Glomerular endothelial cell (primary cell): ENCODE measurements around the gene SHOC2. TPM values are rescaled to one million over a fixed set of nuclear protein-coding genes. Genes with fewer than 3 reads are reported as not detected.

ENCODE experiments used
- DNase-seq: peaks from one replicate; pipeline ENCODE4 v3.0.0-alpha.2; 2011; ENCODE audit warnings: low read depth, low spot score; ENCODE audit errors: extremely low read depth
- total RNA-seq: library from RNA; depleted of rRNA; stranded (reverse); fragments of >200 nt; gene quantifications from 2 replicates; pipeline ENCODE4 v1.2.3, GENCODE V29; 2015

Gene SHOC2
- total RNA-seq, 1 donor from 2014 or later: 38.4 TPM

DNA sequence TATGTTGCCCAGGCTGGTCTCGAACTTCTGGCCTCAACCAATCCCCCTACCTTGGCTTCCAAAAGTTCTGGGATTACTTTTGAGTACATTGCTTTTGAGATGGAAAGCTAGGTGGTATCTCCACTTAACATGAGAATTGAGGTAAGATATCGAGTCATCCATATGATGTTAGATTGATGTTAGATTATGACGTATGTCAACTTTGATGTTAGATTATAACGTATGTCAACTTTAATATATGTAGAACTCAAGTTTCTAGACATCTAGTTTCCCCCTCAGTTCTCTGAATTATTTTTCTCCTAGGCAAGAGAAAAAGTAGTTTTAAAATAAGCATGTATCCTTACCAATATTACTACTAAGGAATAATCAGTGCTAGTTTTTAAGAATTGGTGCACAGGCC lies 20.0 kb downstream of the SHOC2 start:
- no peak for DNase-seq

DNA sequence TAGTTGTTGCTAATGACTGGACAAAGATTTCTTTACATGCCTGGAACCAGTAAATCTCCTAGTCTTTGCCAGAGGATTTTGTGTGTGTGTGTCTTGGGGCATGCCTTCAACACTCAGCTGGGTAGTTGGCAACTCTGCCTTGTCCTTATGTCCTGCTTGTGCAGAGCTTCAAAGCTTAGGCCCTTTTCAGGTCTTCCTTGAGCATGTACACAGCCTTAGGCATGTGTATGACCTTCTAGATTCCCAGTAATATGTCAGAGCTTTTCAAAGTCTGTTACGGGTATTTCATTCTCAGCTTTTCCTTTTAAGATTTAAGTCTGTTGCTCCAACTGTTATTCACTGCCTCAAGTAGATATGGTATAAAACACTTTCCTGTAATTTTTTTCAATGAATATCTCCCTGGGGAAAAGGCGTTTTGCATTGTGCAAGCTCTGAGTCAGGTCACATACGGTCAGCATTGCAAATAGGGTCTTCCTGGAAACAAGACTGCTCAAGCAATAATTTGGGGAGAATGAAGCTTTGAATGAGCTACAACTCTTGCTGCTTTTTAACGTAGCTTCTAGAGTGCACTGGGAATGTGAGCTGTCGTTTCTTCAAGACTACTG lies 25.5 kb downstream of the SHOC2 start:
- DNase-seq: no peak

DNA sequence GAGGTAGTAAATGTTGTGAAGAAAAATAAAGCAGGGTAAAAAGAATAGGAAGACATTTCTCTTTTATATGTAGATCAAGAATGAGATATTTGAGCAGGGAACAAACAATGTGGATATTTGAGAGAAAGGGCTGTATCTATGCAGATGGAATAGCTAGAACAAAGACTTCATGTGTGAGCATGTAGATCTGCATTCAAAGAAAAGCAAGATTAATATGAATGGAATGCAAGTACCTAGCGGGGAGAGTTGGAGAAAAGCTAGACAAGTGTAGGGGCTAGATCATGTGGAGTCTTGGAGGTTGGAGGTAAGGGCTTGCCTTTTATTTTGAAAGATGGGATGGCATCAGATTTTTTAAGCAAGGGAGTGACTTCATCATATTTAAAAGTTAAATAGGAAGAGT lies 27.1 kb downstream of the SHOC2 start:
- no peak for DNase-seq

DNA sequence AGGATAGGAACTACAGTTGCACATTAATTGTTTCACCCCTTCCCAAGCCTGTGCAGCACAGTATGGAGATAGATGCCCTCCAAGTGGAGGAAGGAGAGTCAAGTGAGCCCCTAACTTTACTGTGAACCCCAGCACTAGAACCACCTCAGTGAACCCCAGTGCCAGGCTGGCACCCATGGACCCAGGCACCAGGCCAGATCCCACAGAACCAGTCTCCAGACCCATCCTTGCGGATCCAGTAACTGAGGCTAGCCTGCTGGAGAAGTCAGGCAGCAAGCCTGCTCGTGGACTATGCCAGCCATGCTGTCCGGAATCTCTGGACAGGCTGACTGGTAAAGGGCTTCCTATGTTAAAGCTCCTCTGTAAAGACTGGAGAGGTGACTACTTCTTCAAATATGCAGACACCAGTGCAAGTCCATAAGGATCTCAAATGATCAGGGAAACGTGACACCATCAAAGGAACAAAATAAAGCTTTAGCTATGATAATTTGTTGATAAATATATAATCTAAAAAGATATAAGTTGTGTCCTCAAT lies 27.7 kb downstream of the SHOC2 start:
- no peak for DNase-seq

DNA sequence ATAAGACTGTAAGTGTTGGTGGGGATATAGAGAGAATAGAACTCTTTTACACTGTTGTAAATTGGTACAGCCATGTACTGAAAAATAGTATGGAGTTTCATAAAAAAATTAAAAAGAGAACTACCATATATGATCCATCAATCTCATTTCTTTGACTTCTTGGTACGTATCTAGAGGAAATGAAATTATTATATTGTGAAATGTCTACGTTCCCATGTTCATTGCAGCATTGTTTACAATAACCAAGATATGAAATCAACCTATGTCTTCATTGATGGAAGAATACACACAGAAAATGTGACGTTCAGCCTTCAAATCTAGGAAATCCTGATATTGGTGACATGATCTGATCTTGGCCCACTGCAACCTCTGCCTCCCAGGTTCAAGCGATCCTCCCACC lies 32.0 kb downstream of the SHOC2 start:
- DNase-seq: no peak

DNA sequence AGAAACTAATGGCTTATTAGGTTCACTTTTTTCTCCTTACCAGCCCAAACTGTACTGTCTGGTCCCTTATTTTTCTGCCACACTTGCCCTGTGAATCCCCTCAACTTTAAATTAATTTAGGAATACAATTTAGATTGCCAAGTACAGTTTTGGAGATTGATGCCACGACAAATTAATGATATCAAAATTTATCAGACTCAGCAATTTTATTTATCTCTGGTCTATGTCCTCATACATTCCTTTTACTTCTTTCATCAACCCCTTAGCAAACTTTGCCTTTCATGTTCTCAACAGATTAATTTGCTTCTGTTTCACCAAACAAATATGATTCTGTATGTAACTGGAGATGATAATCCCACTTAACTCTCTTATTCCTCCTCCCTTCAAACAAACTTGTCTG lies 38.2 kb downstream of the SHOC2 start:
- DNase-seq: no peak

DNA sequence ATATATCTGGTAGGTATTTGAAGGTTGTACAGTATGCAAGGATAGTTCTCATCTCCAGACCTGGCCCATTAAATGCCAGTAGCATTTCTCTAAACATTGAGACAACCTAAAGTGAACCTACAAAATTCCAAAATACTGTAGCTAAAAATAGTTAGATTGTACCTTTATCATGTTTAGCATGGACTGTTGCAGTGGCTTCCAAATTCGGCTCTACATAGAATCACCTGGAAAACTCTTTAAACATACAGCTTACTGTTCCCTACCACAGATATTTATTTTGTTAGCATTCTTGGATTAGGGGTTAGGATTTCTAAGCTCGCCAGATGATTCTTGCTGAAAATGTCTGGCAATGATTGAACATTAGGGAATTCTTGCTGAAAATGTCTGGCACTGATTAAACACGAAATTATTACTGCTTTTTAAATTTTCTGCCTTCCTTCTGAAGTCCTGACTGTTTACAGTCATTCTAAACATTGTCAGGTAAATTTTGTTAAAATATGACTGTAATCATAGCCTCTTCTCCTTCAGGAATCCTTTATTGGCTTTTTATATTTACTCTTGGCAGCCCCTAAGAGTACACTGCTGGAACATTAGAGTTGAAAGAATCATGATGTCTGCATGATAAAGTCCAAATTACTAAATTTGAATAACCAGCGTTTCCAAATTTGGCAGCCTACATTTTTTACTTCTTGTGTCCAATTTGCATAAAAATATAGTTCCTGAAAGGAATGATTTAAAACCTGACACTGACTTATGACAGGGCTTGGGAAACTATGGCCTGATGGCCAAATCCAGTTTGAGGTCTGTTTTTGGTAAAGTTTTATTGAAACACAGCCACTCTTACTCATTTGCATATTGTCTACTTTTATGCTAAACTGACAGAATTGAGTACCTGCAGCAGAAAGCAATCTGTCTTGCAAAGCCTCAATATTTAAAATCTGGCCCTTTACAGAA lies 40.3 kb downstream of the SHOC2 start:
- DNase-seq: no peak

DNA sequence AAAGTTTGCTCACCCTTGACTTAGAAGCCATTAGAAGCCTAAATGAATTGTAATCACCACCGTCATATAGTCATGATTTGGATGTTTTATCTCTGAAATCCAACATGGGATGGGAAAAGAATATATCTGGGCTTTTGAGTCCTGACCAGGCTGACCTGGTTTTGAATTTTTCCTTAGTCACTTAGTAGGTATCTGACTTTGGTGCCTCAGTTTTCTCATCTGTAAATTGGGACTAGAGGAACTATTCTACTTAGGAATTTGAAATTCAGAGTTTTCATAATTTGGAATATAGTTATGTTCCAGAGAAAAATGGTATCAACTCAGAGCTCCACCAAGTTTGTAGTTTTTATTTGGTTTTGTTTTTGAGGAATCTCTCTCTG lies 40.9 kb downstream of the SHOC2 start:
- DNase-seq: no peak

DNA sequence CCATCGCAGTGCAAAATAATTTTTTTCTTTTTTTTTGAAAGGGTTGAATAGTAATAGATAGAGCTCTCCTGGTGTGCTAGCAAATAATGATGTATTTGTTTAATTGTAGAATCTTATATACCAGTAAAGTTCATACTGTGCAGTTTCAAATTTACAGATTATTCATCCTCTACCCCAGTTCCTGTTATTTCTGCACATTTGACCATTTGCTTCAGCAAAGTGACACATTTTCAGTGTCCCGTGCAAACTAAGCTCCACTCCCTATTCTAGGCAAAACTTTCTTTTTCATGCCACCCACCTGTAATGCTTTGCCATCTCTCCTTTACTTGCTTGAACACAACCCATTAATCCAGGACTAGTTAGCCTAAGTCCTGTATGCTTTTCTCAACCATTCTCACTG lies 43.0 kb downstream of the SHOC2 start:
- no peak for DNase-seq

DNA sequence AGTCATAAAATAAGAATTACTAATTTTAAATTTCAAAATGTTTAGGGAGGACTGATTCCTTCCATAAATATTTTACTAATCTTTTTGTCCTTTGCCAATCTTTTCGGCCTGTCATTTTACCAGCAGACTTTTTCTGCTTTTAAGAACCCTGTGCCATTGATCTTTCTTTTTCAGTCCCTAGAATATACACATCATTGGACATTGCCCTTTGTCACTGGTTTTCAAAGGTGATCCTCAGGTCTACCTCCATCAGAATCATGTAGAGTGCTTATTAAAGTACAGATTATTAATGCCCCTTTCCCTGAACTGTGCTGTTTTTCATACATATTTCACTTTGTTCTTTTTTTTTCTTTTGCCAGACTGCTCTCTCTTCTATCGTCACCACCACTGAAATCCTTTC lies 43.8 kb downstream of the SHOC2 start:
- no peak for DNase-seq

DNA sequence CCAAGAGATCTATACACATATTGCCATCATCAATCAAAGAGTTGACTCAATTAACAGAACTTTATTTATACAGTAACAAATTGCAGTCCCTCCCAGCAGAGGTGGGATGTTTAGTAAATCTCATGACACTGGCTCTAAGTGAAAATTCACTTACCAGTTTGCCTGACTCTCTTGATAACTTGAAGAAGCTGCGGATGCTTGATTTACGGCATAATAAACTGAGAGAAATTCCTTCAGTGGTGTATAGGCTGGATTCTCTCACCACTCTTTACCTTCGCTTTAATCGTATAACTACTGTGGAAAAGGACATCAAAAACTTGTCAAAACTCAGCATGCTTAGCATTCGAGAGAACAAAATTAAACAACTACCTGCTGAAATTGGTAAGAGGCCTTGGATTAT lies 45.3 kb downstream of the SHOC2 start:
- DNase-seq: no peak

DNA sequence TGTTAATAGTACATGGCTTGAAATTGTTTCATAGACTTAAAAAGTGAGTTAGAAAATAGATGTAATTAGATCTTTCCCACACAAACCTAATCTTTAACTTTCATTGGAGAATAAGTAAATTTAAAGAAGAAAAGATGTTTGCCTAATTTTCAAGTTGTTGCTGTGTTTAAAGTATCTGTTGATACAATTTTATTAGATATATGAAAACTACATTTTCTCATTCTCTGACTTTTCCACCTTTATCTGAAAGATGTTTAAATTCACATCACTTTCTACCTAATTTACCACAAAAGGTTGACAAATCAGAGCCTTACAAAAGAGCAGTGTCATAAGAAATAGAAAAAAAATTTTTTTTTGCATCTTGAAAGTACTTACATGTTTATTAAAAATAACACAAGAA lies 45.8 kb downstream of the SHOC2 start:
- no peak for DNase-seq

DNA sequence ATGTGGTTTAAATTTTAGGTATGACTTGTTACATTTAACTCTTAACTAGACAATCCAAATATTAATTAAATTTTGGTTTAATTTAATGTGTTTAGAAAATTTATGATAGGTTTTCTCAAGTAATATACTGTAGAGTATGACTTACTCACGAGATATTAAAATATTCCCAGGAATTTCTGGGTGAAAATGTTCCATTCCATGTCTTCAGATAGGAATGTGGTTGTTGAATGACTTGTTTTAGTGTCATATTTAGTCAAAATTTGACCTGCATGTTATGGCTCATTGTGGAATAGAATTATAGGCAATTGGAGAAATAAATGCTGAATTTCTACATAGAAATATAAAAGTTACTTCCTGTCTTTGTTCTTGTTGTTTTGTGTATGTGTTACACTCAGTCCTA lies 46.7 kb downstream of the SHOC2 start:
- DNase-seq: no peak

DNA sequence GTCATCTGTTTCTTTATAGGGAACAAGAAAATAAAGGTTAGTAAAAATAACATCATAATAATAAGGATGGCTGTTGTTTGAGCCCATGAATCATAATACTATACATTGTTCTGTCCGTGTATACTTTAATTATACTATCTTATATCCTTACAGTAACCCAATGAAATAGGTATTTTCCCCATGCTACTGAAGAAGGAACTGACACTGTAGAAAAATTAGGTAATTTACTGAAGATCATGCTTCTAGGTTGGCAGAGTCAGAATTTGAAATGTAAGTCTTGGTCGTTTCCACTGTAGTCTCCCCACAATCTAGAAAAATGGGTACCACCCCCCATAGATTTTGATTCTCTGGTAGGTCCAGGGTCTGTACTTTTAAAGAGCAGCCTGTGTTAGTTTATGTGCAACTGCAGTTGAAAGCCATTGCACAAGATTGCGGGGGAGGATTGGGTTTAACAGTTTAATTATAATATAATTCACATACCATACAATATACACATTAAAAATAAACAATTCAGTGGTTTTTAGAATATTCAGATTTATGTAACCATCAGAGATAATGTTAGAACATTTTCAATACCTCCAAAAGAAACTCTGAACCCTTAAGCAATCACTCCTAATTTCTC lies 47.7 kb downstream of the SHOC2 start:
- DNase-seq: no peak

DNA sequence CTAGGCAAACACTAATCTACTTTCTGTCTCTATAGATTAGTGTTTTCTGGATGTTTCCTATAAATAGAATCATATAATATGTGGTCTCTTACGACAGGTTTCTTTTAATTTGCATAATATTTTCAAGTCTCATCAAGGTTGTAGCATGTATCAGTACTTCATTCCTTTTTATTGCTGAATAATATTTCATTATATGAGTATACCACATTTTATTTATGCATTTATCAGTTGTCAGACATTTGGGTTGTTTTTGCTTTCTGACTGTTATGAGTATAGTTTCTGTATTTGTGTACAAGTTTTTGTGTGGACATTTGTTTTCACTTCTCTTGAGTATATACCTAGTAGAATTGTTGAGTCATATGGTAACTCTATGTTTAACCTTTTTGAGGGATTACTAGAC lies 48.2 kb downstream of the SHOC2 start:
- no peak for DNase-seq

DNA sequence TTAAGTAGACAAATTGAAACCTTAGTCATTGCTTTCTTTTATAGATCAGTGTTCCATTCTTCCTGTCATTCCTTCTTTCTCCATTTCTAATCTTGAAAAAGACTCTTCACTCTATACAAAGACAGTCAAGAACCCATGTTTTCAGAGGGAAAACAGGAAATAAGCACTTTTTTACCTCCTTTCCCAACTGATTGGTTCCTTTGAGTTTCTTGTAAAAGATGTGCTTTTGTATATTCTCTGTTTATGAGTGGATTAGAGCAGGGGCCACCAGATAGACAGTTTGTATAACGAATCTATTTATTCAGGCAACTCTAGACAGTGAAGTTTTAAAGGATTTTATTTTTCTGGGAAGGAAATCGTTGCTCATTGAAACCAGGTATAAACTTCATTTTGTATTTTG lies 49.8 kb downstream of the SHOC2 start:
- no peak for DNase-seq

DNA sequence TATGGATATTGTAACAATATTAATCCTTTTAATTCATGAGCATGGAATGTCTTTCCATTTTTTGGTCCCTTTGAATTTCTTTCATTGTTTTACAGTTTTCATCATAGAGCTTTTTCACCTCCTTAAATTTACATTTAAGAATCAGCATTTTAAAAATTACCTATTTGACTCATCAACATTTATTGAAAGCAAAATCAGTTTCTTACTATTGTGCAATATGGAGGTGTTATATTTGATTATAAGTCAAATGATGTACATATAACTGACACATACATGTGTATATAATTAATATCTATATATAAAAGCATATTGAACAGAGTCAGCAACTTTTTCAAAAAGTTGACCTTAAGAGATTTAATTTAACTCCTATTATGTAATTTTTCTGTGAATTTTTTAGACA lies 52.2 kb downstream of the SHOC2 start:
- no peak for DNase-seq

DNA sequence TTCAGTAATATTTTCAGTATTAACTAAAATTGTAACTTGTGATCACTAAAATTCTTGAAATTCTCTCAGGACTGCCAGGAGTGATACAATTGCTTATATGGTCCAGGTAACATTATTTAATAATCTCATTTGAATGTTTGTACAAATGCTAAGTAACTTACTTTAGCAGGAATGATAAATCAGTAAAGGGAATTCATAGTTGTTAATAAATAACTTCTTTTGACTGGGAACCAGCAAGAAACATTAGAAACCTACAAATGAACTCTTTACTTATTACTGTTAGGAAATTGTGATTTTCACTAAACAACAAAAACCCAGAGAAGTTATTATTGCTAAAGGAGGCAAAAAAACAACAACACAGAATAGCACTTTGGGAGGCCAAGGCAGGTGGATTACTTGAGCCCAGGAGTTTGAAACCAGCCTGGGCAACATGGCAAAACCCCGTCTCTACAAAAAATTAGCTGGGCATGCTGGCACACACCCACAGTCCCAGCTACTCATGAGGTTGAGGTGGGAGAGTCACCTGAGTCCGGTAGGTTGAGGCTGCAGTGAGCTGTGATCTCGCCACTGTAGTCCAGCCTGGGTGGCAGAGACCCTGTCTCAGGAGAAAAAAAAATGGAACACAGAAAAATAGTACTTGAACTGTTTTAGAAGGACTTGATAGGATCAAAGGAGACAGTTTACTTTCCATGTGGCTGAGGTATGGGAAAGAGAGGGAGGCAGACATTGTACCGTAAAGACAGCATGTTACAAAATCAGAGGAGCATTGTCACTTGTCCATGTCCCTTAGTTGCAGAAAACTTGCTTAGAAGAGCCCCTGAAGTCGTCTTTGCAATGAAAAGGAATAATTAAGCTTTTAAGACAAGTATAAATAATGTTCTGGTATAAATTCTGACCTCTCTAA lies 53.1 kb downstream of the SHOC2 start:
- DNase-seq: no peak

DNA sequence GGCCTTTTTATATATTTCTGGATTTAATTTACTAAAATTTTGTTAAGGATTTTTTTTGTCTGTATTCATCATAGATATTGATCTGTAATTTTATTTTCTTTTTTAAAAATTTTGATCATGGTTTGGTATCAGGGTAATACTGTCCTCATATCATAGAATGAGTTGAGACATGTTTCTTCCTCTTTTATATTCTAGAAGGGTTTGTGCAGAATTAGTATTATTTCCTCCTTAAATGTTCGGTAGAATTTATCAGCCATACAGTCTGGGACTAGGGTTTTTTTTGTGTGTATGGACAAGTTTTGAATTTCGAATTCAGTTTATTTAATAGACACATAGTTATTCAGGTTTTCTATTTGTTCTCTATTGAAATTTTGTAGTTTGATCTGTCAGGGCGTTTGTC lies 54.0 kb downstream of the SHOC2 start:
- DNase-seq: no peak

DNA sequence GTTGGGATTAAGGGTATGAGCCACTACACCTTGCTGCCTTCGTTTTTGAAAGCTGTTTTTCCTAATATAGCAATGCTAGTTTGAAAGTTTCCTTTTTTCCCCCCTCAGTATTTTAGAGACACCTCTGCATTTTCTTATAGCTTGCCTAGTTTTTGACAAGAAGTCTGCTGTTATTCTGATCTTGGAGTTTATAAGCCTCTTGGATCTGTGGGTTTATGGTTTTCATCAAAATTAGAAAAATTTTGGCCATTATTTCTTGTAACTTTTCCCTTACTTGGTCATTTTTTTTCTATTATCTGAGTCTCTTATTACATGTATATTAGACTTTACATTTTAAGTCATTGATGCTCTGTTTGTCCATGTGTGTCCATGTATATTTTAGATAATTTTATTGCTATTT lies 57.2 kb downstream of the SHOC2 start:
- DNase-seq: no peak

DNA sequence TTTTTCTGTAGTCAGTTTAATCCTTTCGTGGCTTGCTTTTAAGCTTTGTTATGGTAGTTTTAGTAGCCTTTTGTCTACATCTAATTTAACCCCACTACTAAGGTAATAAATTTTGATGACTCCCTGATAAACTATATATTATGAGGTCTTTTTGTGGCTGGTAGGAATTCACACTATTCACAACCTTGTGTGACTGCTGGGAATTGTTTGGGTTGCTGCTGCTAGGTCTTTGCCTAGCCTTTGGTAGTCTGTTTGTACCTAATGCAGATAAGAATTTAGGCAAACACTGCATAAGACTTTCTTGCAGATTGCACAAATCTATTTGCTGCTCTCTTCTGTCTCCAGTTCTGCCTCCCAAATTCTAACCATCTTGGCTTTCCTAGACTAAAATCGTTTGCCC lies 58.3 kb downstream of the SHOC2 start:
- DNase-seq: no peak
